HepG2 (cell line): ENCODE measurements around the gene CCDC197. TPM values are rescaled to one million over a fixed set of nuclear protein-coding genes. Genes with fewer than 3 reads are reported as not detected.

Experiments
- CHD4 ChIP-seq: fragments of 200-600 bp; sonication (generic); IDR thresholded peaks from 2 replicates; pipeline ENCODE4 v1.7.0; 2017; ENCODE audit warnings: mild to moderate bottlenecking, low read length, borderline replicate concordance
- FOSL1 ChIP-seq: sonication (generic); formaldehyde crosslinking; IDR thresholded peaks from 2 replicates; pipeline ENCODE4 v1.9.0; 2021; ENCODE audit warnings: missing genetic modification reagents, borderline replicate concordance
- FOSL2 ChIP-seq: sonication (generic); formaldehyde crosslinking; IDR thresholded peaks from 2 replicates; pipeline ENCODE4 v1.4.0; 2020; ENCODE audit warnings: missing genetic modification reagents
- HDAC2 ChIP-seq: sonication (generic); formaldehyde crosslinking; IDR thresholded peaks from 2 replicates; pipeline ENCODE4 v1.4.0; 2020; ENCODE audit warnings: missing genetic modification reagents
- ISL2 ChIP-seq: sonication (generic); formaldehyde crosslinking; IDR thresholded peaks from 2 replicates; pipeline ENCODE4 v1.5.0; 2020; ENCODE audit warnings: missing genetic modification reagents
- MAFG ChIP-seq: sonication (generic); formaldehyde crosslinking; IDR thresholded peaks from 2 replicates; pipeline ENCODE4 v1.5.1; 2020; ENCODE audit warnings: mild to moderate bottlenecking, missing genetic modification reagents
- MED8 ChIP-seq: sonication (generic); formaldehyde crosslinking; IDR thresholded peaks from 2 replicates; pipeline ENCODE4 v1.8.1; 2023; ENCODE audit warnings: mild to moderate bottlenecking, missing genetic modification reagents; ENCODE audit not compliant: insufficient replicate concordance
- NFIB ChIP-seq: sonication (generic); formaldehyde crosslinking; IDR thresholded peaks from 2 replicates; pipeline ENCODE4 v1.9.0; 2021; ENCODE audit warnings: missing genetic modification reagents, mild to moderate bottlenecking, borderline replicate concordance
- PHF20 ChIP-seq: sonication (generic); formaldehyde crosslinking; IDR thresholded peaks from 2 replicates; pipeline ENCODE4 v1.5.0; 2020; ENCODE audit warnings: mild to moderate bottlenecking, missing genetic modification reagents
- PPARG ChIP-seq: conservative IDR thresholded peaks from 2 replicates; pipeline ENCODE4 v1.6.1; 2016; ENCODE audit warnings: missing biosample characterization, missing genetic modification reagents
- ZBTB7B ChIP-seq: sonication (generic); formaldehyde crosslinking; IDR thresholded peaks from 2 replicates; pipeline ENCODE4 v1.4.0; 2020; ENCODE audit warnings: missing genetic modification reagents
- ZC3H13 ChIP-seq: sonication (generic); formaldehyde crosslinking; IDR thresholded peaks from 2 replicates; pipeline ENCODE4 v1.8.1; 2023; ENCODE audit warnings: mild to moderate bottlenecking, missing genetic modification reagents, moderate library complexity
- ZFP36L1 ChIP-seq: sonication (generic); formaldehyde crosslinking; IDR thresholded peaks from 2 replicates; pipeline ENCODE4 v1.8.0; 2022; ENCODE audit warnings: mild to moderate bottlenecking, missing genetic modification reagents, moderate library complexity
- ZNF644 ChIP-seq: IDR thresholded peaks from 2 replicates; pipeline ENCODE4 v1.6.1; 2016; ENCODE audit warnings: low read depth
- ZNF672 ChIP-seq: sonication (generic); formaldehyde crosslinking; IDR thresholded peaks from 2 replicates; pipeline ENCODE4 v1.8.1; 2022; ENCODE audit warnings: missing genetic modification reagents
- polyA plus RNA-seq, 8 experiments: library from polyadenylated mRNA; depleted of rRNA in 3 of 8; stranded (reverse) in 7 of 8; unstranded in 1 of 8; fragments of >200 nt; fragmentation: Illumina TruSeq in 4 of 8; extraction: Trizol in 4 of 8; gene quantifications; 2 replicates each; pipeline versions ENCODE4 v1.2.1 to v1.2.3, GENCODE V29; 2011 to 2016; ENCODE audit warnings: low read depth in 4 of 8, missing spikeins in 1 of 8, mixed read lengths in 1 of 8; ENCODE audit not compliant: insufficient read depth in 1 of 8
- total RNA-seq, 5 experiments: library from RNA; depleted of rRNA; stranded (reverse); fragments of >200 nt; fragmentation: Illumina TruSeq; extraction: Trizol; gene quantifications; 2 replicates each; pipeline ENCODE4 v1.2.3, GENCODE V29; 2016; ENCODE audit warnings: low read depth in 1 of 5
- TF ChIP-seq, protein P1 (sequence below): sonication (generic); formaldehyde crosslinking; IDR thresholded peaks from 2 replicates; pipeline ENCODE4 v1.4.0; 2020; ENCODE audit warnings: missing genetic modification reagents, mild to moderate bottlenecking, borderline replicate concordance
- TF ChIP-seq, protein P2 (sequence below): sonication (generic); formaldehyde crosslinking; IDR thresholded peaks from 2 replicates; pipeline ENCODE4 v1.8.1; 2023; ENCODE audit warnings: missing genetic modification reagents, mild to moderate bottlenecking, borderline replicate concordance
- TF ChIP-seq, protein P3 (sequence below), 2 experiments: sonication (generic) in 1 of 2; formaldehyde crosslinking in 1 of 2; IDR thresholded peaks; 2 replicates each; pipeline versions ENCODE4 v1.4.0 to v1.6.1; 2018 to 2020; ENCODE audit warnings: missing genetic modification reagents in 2 of 2, borderline replicate concordance in 1 of 2, low read depth in 1 of 2, mild to moderate bottlenecking in 1 of 2, missing biosample characterization in 1 of 2
- TF ChIP-seq, protein P4 (sequence below): sonication (generic); formaldehyde crosslinking; IDR thresholded peaks from 2 replicates; pipeline ENCODE4 v1.4.0; 2020; ENCODE audit warnings: missing genetic modification reagents, low read depth, mild to moderate bottlenecking, borderline replicate concordance
- TF ChIP-seq, protein P5 (sequence below): sonication (generic); formaldehyde crosslinking; IDR thresholded peaks from 2 replicates; pipeline ENCODE4 v1.4.0; 2020; ENCODE audit warnings: missing genetic modification reagents
- TF ChIP-seq, protein P6 (sequence below): IDR thresholded peaks from 2 replicates; pipeline ENCODE4 v1.6.1; 2012; ENCODE audit warnings: inconsistent platforms
- TF ChIP-seq, protein P7 (sequence below): IDR thresholded peaks from 2 replicates; pipeline ENCODE4 v1.6.1; 2018; ENCODE audit warnings: missing genetic modification reagents, mild to moderate bottlenecking, missing compliant biosample characterization

The CCDC197 gene
- total and polyA plus RNA-seq, 2 of the 13 experiments (the other 11 are each of a cell fraction or from before 2014, with no cell fraction given) = 0.11 to 0.13 TPM

DNA sequence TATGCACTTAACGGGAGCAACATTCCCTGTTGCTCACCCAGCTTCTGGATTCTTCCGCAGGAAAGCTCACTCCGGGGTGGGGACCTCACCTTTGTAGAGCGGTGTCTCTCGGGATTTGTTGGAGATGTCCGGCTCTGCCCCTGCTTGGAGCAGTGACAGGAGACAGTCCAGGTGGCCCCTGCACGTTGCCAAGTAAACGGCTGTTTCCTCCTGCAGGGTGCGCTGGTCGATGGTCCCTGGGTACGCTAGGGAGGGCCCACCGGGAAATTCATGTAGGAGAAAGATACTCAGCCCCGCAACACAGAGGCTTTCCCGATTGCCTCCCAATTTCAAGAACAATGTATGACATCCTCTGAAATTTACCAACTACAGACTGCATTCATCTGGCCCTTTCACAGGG is 43.8 kb upstream of the CCDC197 start (continued):
- TF ChIP-seq, protein P1, sequence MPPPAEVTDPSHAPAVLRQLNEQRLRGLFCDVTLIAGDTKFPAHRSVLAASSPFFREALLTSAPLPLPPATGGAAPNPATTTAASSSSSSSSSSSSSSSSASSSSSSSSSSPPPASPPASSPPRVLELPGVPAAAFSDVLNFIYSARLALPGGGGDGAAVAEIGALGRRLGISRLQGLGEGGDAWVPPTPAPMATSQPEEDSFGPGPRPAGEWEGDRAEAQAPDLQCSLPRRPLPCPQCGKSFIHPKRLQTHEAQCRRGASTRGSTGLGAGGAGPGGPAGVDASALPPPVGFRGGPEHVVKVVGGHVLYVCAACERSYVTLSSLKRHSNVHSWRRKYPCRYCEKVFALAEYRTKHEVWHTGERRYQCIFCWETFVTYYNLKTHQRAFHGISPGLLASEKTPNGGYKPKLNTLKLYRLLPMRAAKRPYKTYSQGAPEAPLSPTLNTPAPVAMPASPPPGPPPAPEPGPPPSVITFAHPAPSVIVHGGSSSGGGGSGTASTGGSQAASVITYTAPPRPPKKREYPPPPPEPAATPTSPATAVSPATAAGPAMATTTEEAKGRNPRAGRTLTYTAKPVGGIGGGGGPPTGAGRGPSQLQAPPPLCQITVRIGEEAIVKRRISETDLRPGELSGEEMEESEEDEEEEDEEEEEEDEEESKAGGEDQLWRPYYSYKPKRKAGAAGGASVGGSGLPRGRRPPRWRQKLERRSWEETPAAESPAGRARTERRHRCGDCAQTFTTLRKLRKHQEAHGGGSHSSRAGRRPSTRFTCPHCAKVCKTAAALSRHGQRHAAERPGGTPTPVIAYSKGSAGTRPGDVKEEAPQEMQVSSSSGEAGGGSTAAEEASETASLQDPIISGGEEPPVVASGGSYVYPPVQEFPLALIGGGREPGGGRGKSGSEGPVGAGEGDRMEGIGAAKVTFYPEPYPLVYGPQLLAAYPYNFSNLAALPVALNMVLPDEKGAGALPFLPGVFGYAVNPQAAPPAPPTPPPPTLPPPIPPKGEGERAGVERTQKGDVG (CRISPR knock-in tag) = no peak
- TF ChIP-seq, protein P2, sequence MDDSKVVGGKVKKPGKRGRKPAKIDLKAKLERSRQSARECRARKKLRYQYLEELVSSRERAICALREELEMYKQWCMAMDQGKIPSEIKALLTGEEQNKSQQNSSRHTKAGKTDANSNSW (CRISPR knock-in tag) = no peak
- TF ChIP-seq CHD4 = no peak
- TF ChIP-seq, protein P3, sequence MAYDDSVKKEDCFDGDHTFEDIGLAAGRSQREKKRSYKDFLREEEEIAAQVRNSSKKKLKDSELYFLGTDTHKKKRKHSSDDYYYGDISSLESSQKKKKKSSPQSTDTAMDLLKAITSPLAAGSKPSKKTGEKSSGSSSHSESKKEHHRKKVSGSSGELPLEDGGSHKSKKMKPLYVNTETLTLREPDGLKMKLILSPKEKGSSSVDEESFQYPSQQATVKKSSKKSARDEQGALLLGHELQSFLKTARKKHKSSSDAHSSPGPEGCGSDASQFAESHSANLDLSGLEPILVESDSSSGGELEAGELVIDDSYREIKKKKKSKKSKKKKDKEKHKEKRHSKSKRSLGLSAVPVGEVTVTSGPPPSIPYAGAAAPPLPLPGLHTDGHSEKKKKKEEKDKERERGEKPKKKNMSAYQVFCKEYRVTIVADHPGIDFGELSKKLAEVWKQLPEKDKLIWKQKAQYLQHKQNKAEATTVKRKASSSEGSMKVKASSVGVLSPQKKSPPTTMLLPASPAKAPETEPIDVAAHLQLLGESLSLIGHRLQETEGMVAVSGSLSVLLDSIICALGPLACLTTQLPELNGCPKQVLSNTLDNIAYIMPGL (CRISPR knock-in tag; IDR thresholded peaks at IDR 0.05; ENCODE audit: borderline replicate concordance in 1 of 2, low read depth in 1 of 2) = peak in 1 of 2 experiments; percentile 47; a peak in 1 of 4 replicates
- TF ChIP-seq, protein P4, sequence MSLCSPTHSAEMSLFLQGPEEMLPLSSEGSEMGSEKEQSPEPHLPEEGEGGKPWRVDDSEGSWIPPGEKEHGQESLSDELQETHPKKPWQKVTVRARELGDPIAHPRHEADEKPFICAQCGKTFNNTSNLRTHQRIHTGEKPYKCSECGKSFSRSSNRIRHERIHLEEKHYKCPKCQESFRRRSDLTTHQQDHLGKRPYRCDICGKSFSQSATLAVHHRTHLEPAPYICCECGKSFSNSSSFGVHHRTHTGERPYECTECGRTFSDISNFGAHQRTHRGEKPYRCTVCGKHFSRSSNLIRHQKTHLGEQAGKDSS (CRISPR knock-in tag) = no peak
- TF ChIP-seq HDAC2 (CRISPR knock-in tag) = no peak
- TF ChIP-seq ZNF644 (CRISPR knock-in tag) = no peak
- TF ChIP-seq, protein P5, sequence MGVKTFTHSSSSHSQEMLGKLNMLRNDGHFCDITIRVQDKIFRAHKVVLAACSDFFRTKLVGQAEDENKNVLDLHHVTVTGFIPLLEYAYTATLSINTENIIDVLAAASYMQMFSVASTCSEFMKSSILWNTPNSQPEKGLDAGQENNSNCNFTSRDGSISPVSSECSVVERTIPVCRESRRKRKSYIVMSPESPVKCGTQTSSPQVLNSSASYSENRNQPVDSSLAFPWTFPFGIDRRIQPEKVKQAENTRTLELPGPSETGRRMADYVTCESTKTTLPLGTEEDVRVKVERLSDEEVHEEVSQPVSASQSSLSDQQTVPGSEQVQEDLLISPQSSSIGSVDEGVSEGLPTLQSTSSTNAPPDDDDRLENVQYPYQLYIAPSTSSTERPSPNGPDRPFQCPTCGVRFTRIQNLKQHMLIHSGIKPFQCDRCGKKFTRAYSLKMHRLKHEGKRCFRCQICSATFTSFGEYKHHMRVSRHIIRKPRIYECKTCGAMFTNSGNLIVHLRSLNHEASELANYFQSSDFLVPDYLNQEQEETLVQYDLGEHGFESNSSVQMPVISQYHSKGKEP (CRISPR knock-in tag) = no peak
- no peak for TF ChIP-seq ZNF672 (CRISPR knock-in tag)
- TF ChIP-seq MAFG = no peak
- TF ChIP-seq, protein P6, sequence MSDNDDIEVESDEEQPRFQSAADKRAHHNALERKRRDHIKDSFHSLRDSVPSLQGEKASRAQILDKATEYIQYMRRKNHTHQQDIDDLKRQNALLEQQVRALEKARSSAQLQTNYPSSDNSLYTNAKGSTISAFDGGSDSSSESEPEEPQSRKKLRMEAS = peak; percentile 29; the same call in 1 of the 2 replicates
- no peak for TF ChIP-seq ZC3H13
- no peak for TF ChIP-seq ISL2 (CRISPR knock-in tag)
- TF ChIP-seq PHF20 (CRISPR knock-in tag) = no peak
- TF ChIP-seq ZBTB7B (CRISPR knock-in tag) = peak; percentile 51; the same call in 1 of the 2 replicates
- TF ChIP-seq FOSL1 (CRISPR knock-in tag) = no peak
- TF ChIP-seq, protein P7, sequence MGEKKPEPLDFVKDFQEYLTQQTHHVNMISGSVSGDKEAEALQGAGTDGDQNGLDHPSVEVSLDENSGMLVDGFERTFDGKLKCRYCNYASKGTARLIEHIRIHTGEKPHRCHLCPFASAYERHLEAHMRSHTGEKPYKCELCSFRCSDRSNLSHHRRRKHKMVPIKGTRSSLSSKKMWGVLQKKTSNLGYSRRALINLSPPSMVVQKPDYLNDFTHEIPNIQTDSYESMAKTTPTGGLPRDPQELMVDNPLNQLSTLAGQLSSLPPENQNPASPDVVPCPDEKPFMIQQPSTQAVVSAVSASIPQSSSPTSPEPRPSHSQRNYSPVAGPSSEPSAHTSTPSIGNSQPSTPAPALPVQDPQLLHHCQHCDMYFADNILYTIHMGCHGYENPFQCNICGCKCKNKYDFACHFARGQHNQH (CRISPR knock-in tag) = peak; percentile 39; the same call in 1 of the 2 replicates
- no peak for TF ChIP-seq ZFP36L1
- 0 out of 2 replicates have a peak, but pooled peaks have one; percentile 36 for TF ChIP-seq PPARG
- TF ChIP-seq FOSL2 (CRISPR knock-in tag) = peak; percentile 25; the same call in 1 of the 2 replicates
- TF ChIP-seq NFIB = no peak
- no peak for TF ChIP-seq MED8 (CRISPR knock-in tag)
